SJCRH30 (cell line): ENCODE results near the gene PRM3. TPM values are rescaled to one million over a fixed set of nuclear protein-coding genes. Genes with fewer than 3 reads are reported as not detected.

Experiments
- DNase-seq, 2 experiments: peaks; one replicate each; pipeline ENCODE4 v3.0.0-alpha.2; 2015 to 2020
- H3K27ac ChIP-seq: fragments of 250-450 bp; sonication (Bioruptor Pico); 2 replicates; pipeline ENCODE4 v1.5.1; 2020; ENCODE audit warnings: mild to moderate bottlenecking, moderate library complexity
- H3K27me3 ChIP-seq: fragments of 250-450 bp; sonication (Bioruptor Pico); 2 replicates; pipeline ENCODE4 v1.5.1; 2020; ENCODE audit warnings: mild to moderate bottlenecking, moderate library complexity
- H3K36me3 ChIP-seq: fragments of 250-450 bp; sonication (Bioruptor Pico); 2 replicates; pipeline ENCODE4 v1.5.1; 2020; ENCODE audit warnings: mild to moderate bottlenecking, moderate library complexity
- H3K4me1 ChIP-seq: fragments of 250-450 bp; sonication (Bioruptor Pico); 2 replicates; pipeline ENCODE4 v1.5.1; 2020; ENCODE audit warnings: mild to moderate bottlenecking, moderate library complexity
- H3K4me3 ChIP-seq: fragments of 250-450 bp; sonication (Bioruptor Pico); 2 replicates; pipeline ENCODE4 v1.5.1; 2020; ENCODE audit warnings: mild to moderate bottlenecking, moderate library complexity
- H3K9me3 ChIP-seq: fragments of 250-450 bp; sonication (Bioruptor Pico); replicated peaks from 2 replicates; pipeline ENCODE4 v1.5.1; 2020; ENCODE audit warnings: mild to moderate bottlenecking, moderate library complexity
- total RNA-seq: library from RNA; depleted of rRNA; stranded (reverse); fragments of >200 nt; shearing (Covaris generic); gene quantifications from 2 replicates; pipeline ENCODE4 v1.2.3, GENCODE V29; 2014

Gene PRM3
- total RNA-seq, 1 experiment from 2014 or later = not detected

DNA sequence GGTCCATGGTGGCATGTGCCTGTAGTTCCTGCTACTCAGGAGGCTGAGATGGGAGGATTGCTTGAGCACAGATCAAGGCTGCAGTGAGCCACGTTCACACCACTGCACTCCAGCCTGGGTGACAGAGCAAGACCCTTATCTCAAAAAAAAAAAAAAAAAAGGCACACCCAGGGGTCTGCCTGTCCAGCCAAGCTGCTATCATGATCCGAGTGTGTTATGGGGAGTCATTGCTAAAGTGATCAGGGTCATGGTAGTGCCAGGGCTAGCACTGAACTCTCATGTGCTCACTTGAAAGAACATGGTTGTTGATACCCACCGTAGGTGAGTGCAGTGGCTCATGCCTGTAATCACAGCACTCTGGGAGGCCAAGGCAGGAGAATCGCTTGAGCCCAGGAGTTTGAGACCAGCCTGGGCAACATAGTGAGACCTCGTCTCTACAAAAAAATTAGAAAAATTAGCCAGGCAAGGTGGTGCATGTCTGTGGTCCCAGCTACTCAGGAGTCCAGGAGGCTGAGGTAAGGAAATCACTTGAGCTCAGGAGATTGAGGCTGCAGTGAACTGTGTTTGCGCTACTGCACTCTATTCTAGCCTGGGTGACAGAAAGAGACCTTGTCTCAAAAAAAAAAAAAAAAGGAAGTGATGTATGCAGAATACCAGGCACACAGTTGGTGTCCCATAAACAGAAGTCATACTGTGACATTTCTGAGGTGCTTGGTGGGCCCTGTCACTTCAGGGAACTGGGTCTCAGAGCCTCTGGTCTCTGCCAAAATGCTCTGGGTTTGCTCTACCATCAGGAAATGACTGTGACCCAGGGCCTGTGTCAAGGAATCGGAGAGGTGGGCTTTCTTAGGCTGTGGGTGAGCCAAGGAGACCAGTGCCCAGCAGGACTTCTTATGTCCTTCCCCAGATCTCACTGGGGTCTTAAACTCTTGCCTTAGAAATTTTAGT is 5.5 kb upstream of the PRM3 start:
- no peaks in the 10 kb centered on the region for H3K36me3 ChIP-seq
- no peaks in the 10 kb centered on the region for H3K27me3 ChIP-seq
- no peaks in the 10 kb centered on the region for H3K9me3 ChIP-seq
- peaks cover 1% of the 10 kb centered on the region; the same call in 1 of the 2 replicates for H3K4me1 ChIP-seq
- H3K4me3 ChIP-seq = no peak overlapping the region
- H3K27ac ChIP-seq = no peak overlapping the region
- no peak for DNase-seq

DNA sequence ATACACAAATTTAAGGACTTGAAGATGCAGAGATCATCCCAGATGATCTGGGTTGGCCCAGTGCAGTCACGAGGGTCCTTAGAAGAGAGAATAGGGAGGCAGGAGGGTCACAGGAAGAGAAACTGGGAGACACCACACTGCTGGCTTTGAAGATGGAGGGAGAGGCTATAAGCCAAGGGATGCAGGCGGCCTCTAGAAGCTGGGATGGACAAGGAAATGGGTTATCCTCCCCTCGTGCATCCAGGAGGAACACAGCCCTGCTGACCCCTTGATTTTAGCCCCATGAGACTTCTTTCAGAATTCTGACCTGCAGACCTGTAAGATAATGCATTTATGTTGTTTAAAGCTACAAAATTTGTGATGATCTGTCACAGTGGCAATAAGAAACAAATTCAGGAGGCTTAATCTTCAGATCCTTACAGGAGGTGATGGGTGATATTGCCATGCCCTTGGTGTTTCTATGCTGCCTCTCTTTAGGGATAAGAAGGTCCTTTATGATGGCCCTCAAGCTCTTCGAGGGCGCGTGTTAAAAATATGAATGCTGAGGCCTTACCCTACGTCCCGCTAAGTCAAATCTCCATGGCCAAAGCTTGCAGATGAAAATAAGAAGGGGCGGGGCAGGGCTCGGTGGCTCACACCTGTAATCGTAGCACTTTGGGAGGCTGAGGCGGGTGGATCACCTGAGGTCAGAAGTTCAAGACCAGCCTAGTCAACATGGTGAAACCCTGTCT is 4.3 kb upstream of the PRM3 start:
- Histone ChIP-seq H3K36me3 (no peaks in the 10 kb centered on the region), H3K4me1 (peaks cover 3% of the 10 kb centered on the region; the same call in 1 of the 2 replicates)
- DNase-seq = no peak

DNA sequence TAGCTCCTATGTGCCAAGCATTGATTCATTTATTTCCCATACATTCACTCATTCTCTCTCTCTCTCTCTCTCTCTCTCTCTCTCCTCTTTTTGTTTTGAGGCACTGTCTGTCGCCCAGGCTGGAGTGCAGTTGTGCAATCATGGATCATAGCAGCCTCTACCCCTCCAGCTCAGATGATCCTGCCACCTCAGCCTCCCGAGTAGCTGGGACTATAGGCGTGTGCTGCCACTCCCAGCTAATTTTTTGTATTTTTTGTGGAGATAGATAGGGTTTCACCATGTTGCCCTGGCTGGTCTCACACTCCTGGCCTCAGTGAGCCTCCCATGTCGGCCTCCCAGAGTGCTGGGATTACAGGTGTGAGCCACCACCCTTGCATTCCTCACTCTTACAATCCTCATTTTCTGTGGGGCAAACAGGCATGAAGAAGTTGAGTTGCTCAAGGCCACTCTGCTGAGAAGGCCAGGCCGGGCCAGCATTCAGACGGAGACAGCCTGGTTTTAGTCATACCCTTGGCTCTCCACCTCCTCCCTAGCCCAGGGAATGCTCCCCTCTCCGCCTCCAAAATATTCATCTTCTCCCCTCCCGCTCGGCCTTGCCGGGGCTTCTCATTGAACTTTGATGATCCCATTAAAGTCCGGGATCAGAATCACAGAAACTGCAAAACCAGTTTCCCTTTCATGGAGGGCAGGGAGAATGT is 3.6 kb upstream of the PRM3 start:
- Histone ChIP-seq H3K27me3 (no peaks in the 10 kb centered on the region), H3K36me3 (no peaks in the 10 kb centered on the region), H3K9me3 (no peaks in the 10 kb centered on the region), H3K27ac (no peak overlapping the region), H3K4me3 (no peak overlapping the region), H3K4me1 (peaks cover 3% of the 10 kb centered on the region; the same call in 1 of the 2 replicates)
- DNase-seq = no peak

More for the DNA sequence above, 4.3 kb upstream of the PRM3 start:
- Histone ChIP-seq H3K9me3 (no peaks in the 10 kb centered on the region), H3K27ac (no peak overlapping the region), H3K4me3 (no peak overlapping the region), H3K27me3 (no peaks in the 10 kb centered on the region)

DNA sequence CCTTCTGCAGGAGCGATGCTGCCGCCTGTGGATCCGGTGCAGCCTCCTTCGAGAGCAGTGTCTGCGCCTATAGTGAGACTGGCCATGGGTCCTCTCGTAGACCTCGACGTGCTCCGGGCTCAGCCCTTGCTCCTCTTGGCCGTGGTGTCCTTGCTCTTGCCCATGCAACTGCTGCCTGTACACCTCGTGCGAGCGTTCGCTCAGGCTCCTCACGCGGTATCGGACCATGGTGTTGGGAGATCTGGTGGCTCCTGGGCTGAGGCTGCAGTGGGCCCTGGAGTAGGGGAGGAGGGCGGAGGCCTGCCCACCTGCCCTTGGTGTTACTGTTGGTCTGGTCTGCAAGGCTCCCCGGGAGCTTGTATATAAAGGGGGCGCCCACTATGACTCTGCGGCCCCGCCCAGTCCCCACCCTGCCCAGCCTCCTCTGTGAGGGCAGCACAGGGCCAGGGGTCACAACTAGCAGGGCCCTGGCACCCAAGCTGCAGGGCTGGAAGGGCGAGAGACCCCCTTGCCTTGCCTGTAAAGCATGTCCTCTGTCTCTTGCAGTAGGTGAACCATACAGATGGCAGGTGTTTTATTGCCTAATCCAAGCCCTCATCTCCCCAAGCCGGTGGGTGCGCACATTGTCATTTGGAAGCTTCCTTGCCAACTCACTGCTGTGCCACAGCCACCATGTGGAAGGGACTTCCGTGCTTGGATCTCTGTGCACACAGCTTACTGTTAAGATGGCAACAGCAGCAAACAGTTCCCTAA is 2.9 kb upstream of the PRM3 start, which contains the start of gene PRM2:
TSS of gene PRM2 (minus strand) at position 338 of the 753 bp plus-strand sequence. CDS start at position 228, 110 bp downstream.
- DNase-seq = no peak
- Histone ChIP-seq H3K4me1 (peaks cover 3% of the 10 kb centered on the region; the same call in 1 of the 2 replicates), H3K27ac (no peak within 1 kb of the TSS), H3K27me3 (no peaks in the 10 kb centered on the region), H3K36me3 (no peaks in the 10 kb centered on the region), H3K4me3 (no peak within 1 kb of the TSS), H3K9me3 (no peaks in the 10 kb centered on the region)

DNA sequence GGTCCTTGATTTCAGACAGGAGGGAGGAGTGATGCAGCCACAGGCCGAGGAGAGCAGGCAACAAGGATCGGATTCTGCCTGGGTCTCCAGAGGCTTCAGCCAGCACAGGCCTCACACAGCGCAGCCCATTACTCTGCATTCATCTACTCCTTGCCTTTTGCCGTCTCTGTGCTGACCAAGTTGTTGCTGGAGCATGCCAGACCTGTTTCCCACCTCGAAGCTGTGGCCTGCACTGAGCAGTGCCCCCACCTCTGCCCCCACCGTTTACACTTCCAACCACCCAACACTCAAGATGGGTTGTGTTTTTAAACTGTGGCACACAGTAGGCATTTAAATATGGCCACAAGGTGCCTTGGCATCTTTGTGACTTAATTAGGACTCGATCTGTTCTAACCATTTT is 1.5 kb upstream of the PRM3 start:
- H3K36me3 ChIP-seq = no peaks in the 10 kb centered on the region
- H3K9me3 ChIP-seq = no peaks in the 10 kb centered on the region
- no peak overlapping the region for H3K27ac ChIP-seq
- DNase-seq = no peak
- H3K4me3 ChIP-seq = no peak overlapping the region
- peaks cover 3% of the 10 kb centered on the region; the same call in 1 of the 2 replicates for H3K4me1 ChIP-seq
- no peaks in the 10 kb centered on the region for H3K27me3 ChIP-seq

DNA sequence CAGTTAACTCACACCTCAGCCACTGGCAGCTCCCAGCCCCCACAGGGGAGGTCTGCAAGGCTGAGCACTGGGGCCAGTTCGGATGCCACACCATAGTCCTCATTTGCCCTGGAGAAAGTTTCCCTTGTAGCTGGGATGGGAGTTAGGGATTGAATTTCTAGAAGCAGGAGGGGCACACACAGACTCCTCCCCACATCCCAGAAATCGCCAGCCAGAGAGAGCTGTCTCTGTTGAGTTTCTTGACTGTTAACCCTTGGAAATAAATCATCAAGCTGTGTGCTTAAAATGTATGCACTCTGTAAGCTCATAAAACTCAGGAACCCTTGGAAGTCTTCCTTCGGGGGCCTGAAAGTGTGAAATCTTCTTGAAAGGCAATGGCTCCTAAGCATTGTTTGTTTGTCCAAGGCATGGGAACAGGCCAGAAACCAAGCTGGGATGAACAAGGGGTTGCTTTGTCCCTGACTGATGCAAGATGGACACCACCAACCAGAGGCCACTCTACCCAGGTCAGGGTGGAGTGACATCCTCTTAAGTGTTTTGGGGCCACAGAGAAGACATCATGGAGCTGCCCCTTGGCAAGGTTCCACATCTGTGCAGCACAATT is 394 bp upstream of the PRM3 start:
- Histone ChIP-seq H3K4me3 (no peak overlapping the region), H3K27me3 (no peaks in the 10 kb centered on the region), H3K36me3 (no peaks in the 10 kb centered on the region), H3K4me1 (peaks cover 3% of the 10 kb centered on the region; the same call in 1 of the 2 replicates), H3K27ac (no peak overlapping the region), H3K9me3 (no peaks in the 10 kb centered on the region)
- peak in 1 of 2 experiments; percentile 53 for DNase-seq

DNA sequence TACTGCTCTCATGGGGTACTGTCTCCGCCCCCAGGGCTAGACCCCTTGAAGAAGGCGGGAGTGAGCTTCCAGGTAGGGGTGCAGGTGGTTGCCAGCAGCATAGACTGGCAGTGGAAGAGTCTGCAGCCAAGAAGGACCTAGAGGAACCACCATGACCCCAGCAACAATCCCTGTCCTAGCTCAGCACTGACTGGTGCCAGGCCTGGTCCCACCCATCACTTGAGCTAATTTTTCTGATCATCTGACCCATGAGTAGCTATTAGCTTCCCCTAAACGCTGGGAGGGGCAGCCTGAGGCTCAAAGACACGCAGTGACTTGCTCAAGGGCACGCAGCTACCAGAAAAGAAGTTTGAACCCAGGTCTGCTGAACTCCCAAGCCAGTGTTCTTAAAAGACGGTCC is 945 bp downstream of the PRM3 start:
- no peak overlapping the region for H3K27ac ChIP-seq
- no peaks in the 10 kb centered on the region for H3K9me3 ChIP-seq
- no peak for DNase-seq
- no peak overlapping the region for H3K4me3 ChIP-seq
- no peaks in the 10 kb centered on the region for H3K27me3 ChIP-seq
- no peaks in the 10 kb centered on the region for H3K36me3 ChIP-seq
- H3K4me1 ChIP-seq = peaks cover 3% of the 10 kb centered on the region; the same call in 1 of the 2 replicates

DNA sequence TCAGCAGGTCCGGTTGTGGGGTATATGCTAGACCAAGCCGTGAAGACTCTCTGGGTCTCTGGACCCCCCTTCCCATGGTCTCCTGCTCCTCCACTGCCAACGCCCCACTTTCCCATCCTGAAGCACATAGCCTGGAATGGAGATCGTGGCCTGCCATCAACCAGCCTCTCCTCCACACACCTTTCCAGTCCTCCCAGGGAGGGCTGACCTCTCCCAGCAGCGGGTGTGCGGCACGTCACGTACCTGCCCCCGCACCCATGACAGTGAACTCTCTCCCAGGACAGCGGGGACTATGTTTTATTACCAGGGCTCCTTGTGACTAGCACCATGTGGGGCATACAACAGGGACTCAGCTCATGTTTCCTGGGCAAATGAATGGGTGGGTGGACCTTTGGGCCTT is 1.8 kb downstream of the PRM3 start:
- Histone ChIP-seq H3K27me3 (no peaks in the 10 kb centered on the region), H3K36me3 (no peaks in the 10 kb centered on the region), H3K27ac (no peak overlapping the region), H3K9me3 (no peaks in the 10 kb centered on the region), H3K4me1 (peaks cover 3% of the 10 kb centered on the region; the same call in 1 of the 2 replicates), H3K4me3 (no peak overlapping the region)
- DNase-seq = no peak

DNA sequence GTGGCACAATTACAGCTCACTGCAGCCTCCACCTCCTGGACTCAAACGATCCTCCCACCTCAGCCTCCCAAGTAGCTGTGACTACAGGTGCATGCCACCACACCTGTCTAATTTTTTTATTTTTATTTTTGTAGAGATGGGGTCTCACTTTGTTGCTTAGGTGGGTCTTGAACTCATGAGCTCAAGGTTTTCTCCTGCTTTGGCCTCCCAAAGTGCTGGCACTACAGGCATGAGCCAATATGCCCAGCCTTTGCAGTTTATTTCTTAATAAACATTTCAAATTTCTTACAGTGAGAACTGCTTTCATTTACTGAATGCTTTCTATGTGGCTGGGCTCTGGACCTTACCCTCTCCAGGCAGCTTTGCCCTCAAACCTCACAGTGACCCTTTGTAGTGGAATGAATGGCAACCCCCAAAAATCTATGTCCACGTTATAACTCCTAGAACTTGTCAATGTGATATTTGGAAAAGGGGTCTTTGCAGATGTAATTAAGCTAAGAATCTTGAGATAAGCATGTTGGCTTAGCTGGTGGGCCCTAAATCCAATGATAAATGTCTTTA is 2.7 kb downstream of the PRM3 start:
- peaks cover 3% of the 10 kb centered on the region; the same call in 1 of the 2 replicates for H3K4me1 ChIP-seq
- DNase-seq = no peak
- no peak overlapping the region for H3K27ac ChIP-seq
- no peaks in the 10 kb centered on the region for H3K9me3 ChIP-seq
- H3K36me3 ChIP-seq = no peaks in the 10 kb centered on the region
- H3K4me3 ChIP-seq = no peak overlapping the region
- H3K27me3 ChIP-seq = no peaks in the 10 kb centered on the region

DNA sequence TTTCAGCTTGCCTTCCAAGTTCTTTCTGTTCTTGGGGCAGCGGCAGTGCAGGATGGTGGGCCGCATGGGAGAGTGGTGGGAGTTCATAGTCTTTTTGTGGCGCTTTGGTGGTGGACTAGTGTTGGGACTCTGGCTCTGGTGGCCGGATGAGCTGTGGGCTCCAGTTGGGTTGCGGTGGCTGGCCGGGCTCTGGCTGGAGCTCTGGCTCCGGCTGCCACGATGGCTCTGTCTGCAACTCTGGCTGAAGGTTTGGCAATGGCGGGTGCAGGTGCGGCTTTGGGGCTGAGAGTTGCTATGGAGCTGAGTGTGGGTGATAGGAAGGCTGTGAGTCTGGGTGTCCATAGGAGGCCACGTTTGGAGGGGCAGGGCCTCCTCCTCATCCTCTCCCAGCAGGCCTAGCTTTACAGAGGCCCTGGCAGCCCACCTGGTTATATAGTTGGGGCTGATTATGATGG is 4.5 kb downstream of the PRM3 start, which contains the start of gene TNP2:
TSS of gene TNP2 (minus strand) at position 405 of the 455 bp plus-strand sequence. CDS start at position 342, 63 bp downstream.
- DNase-seq = no peak
- Histone ChIP-seq H3K4me3 (no peak within 1 kb of the TSS), H3K27me3 (no peaks in the 10 kb centered on the region), H3K4me1 (peaks cover 2% of the 10 kb centered on the region; the same call in 1 of the 2 replicates), H3K9me3 (no peaks in the 10 kb centered on the region), H3K36me3 (no peaks in the 10 kb centered on the region), H3K27ac (no peak within 1 kb of the TSS)

DNA sequence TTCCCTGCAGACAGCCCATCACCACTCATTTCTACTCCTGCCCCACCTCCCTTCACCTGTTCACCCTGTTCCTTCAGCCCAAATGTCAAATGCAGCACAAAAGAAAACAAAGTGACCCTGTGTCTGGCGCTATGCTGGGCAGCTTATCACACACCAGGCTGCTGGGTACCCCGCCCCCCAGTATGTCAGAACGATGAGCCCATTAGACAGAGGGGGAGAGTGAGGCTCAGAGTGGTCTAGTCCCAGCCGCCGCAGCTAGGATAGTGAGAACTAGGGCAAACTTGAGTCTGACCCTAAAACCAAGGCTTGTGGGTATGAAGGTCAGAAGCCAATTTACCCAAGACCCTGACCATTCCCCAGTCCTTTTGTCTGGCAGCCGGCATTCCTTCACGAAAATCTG is 8.3 kb downstream of the PRM3 start:
- no peaks in the 10 kb centered on the region for H3K36me3 ChIP-seq
- no peak overlapping the region for H3K27ac ChIP-seq
- H3K4me1 ChIP-seq = peaks cover 9% of the 10 kb centered on the region; the same call in 1 of the 2 replicates
- H3K4me3 ChIP-seq = no peak overlapping the region
- no peaks in the 10 kb centered on the region for H3K9me3 ChIP-seq
- DNase-seq = no peak
- no peaks in the 10 kb centered on the region for H3K27me3 ChIP-seq

DNA sequence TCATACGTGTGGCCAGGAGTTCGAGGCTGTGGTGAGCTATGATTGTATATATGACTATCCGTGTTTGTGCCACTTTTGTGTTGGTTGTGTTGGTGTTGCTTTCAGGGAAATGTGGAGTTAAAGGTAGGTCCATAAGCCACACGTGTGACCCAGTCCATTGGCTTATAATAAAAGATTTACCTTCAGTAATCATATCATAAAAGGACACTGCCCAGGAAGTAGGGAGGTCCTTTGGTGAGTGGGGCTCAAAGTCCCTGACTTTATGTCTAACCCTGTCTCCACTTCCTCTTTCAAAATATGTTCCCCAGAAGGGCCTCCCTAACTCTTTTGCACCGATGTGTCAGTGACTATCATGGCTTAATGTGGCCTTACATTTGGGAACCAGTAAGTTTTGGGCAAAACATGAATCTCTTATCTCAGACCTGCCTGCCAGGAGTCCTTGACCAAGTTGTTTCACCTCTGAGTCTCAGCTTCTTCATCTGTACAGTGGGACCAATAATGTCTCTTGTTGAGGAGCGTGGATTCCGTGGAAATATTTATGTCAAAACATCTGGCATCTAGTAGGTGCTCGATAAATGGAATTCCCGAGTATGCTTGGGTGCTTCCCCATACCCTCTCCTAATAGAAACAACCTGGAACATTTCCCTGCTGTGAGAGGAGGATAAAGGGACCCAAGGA is 9.1 kb downstream of the PRM3 start:
- peaks cover 13% of the 10 kb centered on the region; the same call in 1 of the 2 replicates for H3K4me1 ChIP-seq
- H3K9me3 ChIP-seq = no peaks in the 10 kb centered on the region
- no peaks in the 10 kb centered on the region for H3K36me3 ChIP-seq
- H3K27me3 ChIP-seq = no peaks in the 10 kb centered on the region
- H3K27ac ChIP-seq = no peak overlapping the region
- no peak for DNase-seq
- H3K4me3 ChIP-seq = no peak overlapping the region

DNA sequence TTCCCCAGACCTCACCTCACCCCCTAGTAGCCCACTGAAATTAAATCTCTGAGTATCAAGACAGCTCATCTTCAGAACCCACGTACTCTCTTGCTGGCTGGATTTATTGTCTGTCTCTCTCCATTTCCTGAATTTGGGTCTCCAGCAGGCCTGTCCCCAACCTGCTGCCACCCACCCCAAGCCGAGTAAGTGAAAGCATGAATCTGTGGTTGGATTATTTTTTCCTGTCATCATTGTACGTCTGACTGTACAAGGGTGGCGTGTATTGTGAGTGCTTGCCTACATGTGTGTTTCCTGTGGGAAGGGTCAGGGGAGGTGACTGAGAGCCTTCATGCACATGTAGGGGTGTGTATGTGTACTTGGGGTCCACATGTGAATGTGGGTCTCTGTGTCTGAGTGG is 9.7 kb downstream of the PRM3 start:
- H3K36me3 ChIP-seq = no peaks in the 10 kb centered on the region
- no peaks in the 10 kb centered on the region for H3K27me3 ChIP-seq
- H3K9me3 ChIP-seq = no peaks in the 10 kb centered on the region
- H3K27ac ChIP-seq = no peak overlapping the region
- H3K4me1 ChIP-seq = peaks cover 17% of the 10 kb centered on the region; the same call in 1 of the 2 replicates
- H3K4me3 ChIP-seq = no peak overlapping the region
- no peak for DNase-seq
